SJSA1 (cell line): Measurements from ENCODE around the gene EXTL1. TPM values are rescaled to one million over a fixed set of nuclear protein-coding genes. Genes with fewer than 3 reads are reported as not detected.

ENCODE experiments used
- DNase-seq, 2 experiments: peaks; one replicate each; pipeline ENCODE4 v3.0.0-alpha.2; 2015 to 2020; ENCODE audit warnings: low spot score in 2 of 2, low read depth in 1 of 2
- H3K27ac ChIP-seq: fragments of 250-450 bp; sonication (Bioruptor Pico); 2 replicates; pipeline ENCODE4 v1.5.1; 2020; ENCODE audit warnings: mild to moderate bottlenecking, moderate library complexity
- H3K27me3 ChIP-seq: fragments of 250-450 bp; sonication (Bioruptor Pico); replicated peaks from 2 replicates; pipeline ENCODE4 v1.5.1; 2020; ENCODE audit warnings: mild to moderate bottlenecking, moderate library complexity
- H3K36me3 ChIP-seq: fragments of 250-450 bp; sonication (Bioruptor Pico); 2 replicates; pipeline ENCODE4 v1.5.1; 2020; ENCODE audit warnings: mild to moderate bottlenecking
- H3K4me1 ChIP-seq: fragments of 250-450 bp; sonication (Bioruptor Pico); replicated peaks from 2 replicates; pipeline ENCODE4 v1.6.1; 2021; ENCODE audit warnings: mild to moderate bottlenecking
- H3K4me3 ChIP-seq: fragments of 250-450 bp; sonication (Bioruptor Pico); 2 replicates; pipeline ENCODE4 v1.5.1; 2020; ENCODE audit warnings: mild to moderate bottlenecking
- H3K9me3 ChIP-seq: fragments of 250-450 bp; sonication (Bioruptor Pico); replicated peaks from 2 replicates; pipeline ENCODE4 v1.5.1; 2020; ENCODE audit warnings: mild to moderate bottlenecking
- total RNA-seq: library from RNA; depleted of rRNA; stranded (reverse); fragments of >200 nt; shearing (Covaris generic); gene quantifications from 2 replicates; pipeline ENCODE4 v1.2.3, GENCODE V29; 2014

Gene EXTL1
- total RNA-seq, 1 experiment from 2014 or later: 0.08 TPM

- Histone ChIP-seq H3K4me1 (no peaks in the 10 kb centered on the region), H3K27ac (no peak overlapping the region), H3K4me3 (no peak overlapping the region), H3K36me3 (no peaks in the 10 kb centered on the region), H3K27me3 (no peaks in the 10 kb centered on the region), H3K9me3 (no peaks in the 10 kb centered on the region)
- no peak for DNase-seq
These were observed 817 bp downstream of the EXTL1 start for GRCh38 chr1:26022404-26022779.

DNA sequence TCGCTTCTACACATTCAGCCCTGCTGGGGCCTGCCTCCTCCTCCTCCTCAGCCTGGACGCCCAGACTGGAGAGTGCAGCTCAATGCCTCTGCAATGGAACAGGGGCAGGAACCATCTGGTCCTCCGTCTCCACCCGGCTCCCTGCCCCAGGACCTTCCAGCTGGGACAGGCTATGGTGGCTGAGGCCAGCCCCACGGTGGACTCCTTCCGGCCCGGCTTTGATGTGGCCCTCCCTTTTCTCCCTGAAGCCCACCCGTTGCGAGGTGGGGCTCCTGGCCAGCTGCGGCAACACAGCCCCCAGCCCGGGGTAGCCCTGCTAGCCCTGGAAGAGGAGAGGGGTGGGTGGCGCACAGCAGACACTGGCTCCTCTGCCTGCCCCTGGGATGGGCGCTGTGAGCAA, 1.4 kb downstream of the EXTL1 start:
- Histone ChIP-seq H3K36me3 (no peaks in the 10 kb centered on the region), H3K27me3 (no peaks in the 10 kb centered on the region), H3K9me3 (no peaks in the 10 kb centered on the region), H3K4me3 (no peak overlapping the region), H3K4me1 (no peaks in the 10 kb centered on the region), H3K27ac (no peak overlapping the region)
- no peak for DNase-seq

DNA sequence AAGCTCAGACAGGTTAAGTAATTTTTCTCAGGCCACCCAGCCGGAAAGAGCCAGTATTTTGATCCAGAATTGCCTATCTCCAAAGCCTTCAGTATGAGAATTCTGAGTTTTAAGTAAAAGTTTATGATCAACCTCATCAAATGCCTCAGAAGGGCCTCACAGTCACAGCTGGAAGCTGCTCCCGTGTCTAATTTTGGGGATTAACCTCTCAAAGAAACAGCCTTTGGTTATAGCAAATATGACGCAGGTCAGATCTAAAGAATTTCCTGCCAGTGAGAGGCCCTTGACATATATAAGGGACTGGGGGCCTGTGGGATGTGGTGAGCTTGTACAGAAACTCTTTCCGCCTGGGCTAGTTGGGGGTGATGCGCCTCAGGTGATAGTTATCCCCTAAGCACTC, 2.3 kb downstream of the EXTL1 start:
- no peak for DNase-seq
- H3K36me3 ChIP-seq: no peaks in the 10 kb centered on the region
- H3K9me3 ChIP-seq: no peaks in the 10 kb centered on the region
- no peaks in the 10 kb centered on the region for H3K27me3 ChIP-seq
- no peak overlapping the region for H3K27ac ChIP-seq
- no peak overlapping the region for H3K4me3 ChIP-seq
- no peaks in the 10 kb centered on the region for H3K4me1 ChIP-seq

- no peak overlapping the region for H3K4me3 ChIP-seq
These were observed 3.5 kb downstream of the EXTL1 start for GRCh38 chr1:26025060-26025459.

DNA sequence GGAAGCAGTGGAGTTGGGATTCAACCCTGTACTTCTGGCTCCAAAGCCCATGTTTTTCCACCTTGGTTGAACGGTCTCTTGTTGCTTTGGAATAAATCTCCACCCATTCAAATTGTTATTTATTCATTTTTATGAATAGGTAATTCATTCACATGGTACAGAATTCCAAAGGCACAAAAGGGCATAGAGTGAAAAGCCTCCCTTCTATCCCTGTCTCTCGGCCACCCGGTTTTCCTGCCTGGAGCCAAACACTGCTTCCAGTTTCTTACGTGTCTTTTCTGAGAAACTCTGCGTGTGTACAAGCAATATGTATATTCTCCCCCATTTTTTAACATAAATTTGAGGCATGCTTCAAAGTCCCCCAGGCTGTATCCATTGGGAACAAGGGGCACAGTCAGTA, 3.9 kb downstream of the EXTL1 start:
- no peaks in the 10 kb centered on the region for H3K36me3 ChIP-seq
- no peak for DNase-seq
- H3K9me3 ChIP-seq: no peaks in the 10 kb centered on the region
- H3K4me1 ChIP-seq: no peaks in the 10 kb centered on the region
- no peaks in the 10 kb centered on the region for H3K27me3 ChIP-seq
- no peak overlapping the region for H3K27ac ChIP-seq
- no peak overlapping the region for H3K4me3 ChIP-seq

More at GRCh38 chr1:26025060-26025459, 3.5 kb downstream of the EXTL1 start:
- Histone ChIP-seq H3K27ac (no peak overlapping the region), H3K9me3 (no peaks in the 10 kb centered on the region), H3K27me3 (no peaks in the 10 kb centered on the region), H3K4me1 (no peaks in the 10 kb centered on the region), H3K36me3 (no peaks in the 10 kb centered on the region)
- no peak for DNase-seq

GRCh38 chr1:26027716-26028489, 6.3 kb downstream of the EXTL1 start:
- Histone ChIP-seq H3K9me3 (no peaks in the 10 kb centered on the region), H3K4me1 (no peaks in the 10 kb centered on the region), H3K4me3 (no peak overlapping the region), H3K27ac (no peak overlapping the region), H3K27me3 (no peaks in the 10 kb centered on the region), H3K36me3 (no peaks in the 10 kb centered on the region)
- no peak for DNase-seq

- no peak for DNase-seq
- H3K27me3 ChIP-seq: no peaks in the 10 kb centered on the region
- H3K27ac ChIP-seq: no peak overlapping the region
- H3K4me1 ChIP-seq: no peaks in the 10 kb centered on the region
- no peaks in the 10 kb centered on the region for H3K36me3 ChIP-seq
- H3K4me3 ChIP-seq: no peak overlapping the region
- no peaks in the 10 kb centered on the region for H3K9me3 ChIP-seq
These were observed 7.0 kb downstream of the EXTL1 start for GRCh38 chr1:26028490-26028980.

GRCh38 chr1:26029054-26029863, 7.7 kb downstream of the EXTL1 start:
- Histone ChIP-seq H3K27ac (no peak overlapping the region), H3K27me3 (no peaks in the 10 kb centered on the region), H3K36me3 (no peaks in the 10 kb centered on the region), H3K4me3 (no peak overlapping the region), H3K4me1 (no peaks in the 10 kb centered on the region), H3K9me3 (no peaks in the 10 kb centered on the region)
- no peak for DNase-seq

GRCh38 chr1:26029864-26030481, 8.4 kb downstream of the EXTL1 start:
- Histone ChIP-seq H3K27me3 (no peaks in the 10 kb centered on the region), H3K9me3 (no peaks in the 10 kb centered on the region), H3K36me3 (no peaks in the 10 kb centered on the region), H3K27ac (no peak overlapping the region), H3K4me1 (peaks cover 4% of the 10 kb centered on the region), H3K4me3 (no peak overlapping the region)
- DNase-seq: no peak

- no peaks in the 10 kb centered on the region for H3K9me3 ChIP-seq
- H3K27ac ChIP-seq: no peak overlapping the region
- H3K4me3 ChIP-seq: no peak overlapping the region
- no peaks in the 10 kb centered on the region for H3K36me3 ChIP-seq
- no peaks in the 10 kb centered on the region for H3K27me3 ChIP-seq
- H3K4me1 ChIP-seq: peaks cover 14% of the 10 kb centered on the region
- DNase-seq: no peak
These were observed 9.6 kb downstream of the EXTL1 start for GRCh38 chr1:26031196-26031595.

DNA sequence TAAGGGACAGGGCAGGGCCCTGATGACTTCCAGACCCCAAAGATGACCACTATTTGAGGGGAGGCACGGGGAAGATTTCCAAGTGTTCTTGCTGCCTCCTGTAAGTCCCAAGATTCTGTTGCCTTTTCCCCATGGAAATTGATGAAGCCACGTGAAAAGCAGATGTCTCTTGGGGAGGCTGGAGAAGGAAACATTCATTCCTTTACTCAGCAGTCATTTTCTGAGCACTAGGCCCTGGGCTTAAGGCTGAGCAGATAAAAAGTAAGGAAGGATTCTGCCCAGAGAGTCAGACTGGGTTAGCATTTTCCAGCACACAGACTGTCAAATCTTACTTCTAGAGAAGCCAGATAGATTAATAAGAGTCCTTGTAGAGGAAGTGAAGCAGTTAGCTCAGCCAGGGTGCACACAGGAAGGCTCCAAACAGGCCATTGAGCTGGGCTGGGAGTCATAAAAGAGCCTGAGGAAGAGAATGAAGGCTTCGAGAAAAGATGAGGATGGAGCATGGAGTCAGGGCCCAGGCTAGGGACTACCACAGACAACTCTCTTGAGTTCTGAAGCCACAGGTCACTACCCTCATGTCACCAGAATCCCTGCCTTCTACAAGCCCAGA, 10.1 kb downstream of the EXTL1 start:
- H3K27ac ChIP-seq: no peak overlapping the region
- H3K9me3 ChIP-seq: no peaks in the 10 kb centered on the region
- H3K36me3 ChIP-seq: no peaks in the 10 kb centered on the region
- no peak overlapping the region for H3K4me3 ChIP-seq
- DNase-seq: no peak
- H3K27me3 ChIP-seq: no peaks in the 10 kb centered on the region
- H3K4me1 ChIP-seq: peaks cover 19% of the 10 kb centered on the region

DNA sequence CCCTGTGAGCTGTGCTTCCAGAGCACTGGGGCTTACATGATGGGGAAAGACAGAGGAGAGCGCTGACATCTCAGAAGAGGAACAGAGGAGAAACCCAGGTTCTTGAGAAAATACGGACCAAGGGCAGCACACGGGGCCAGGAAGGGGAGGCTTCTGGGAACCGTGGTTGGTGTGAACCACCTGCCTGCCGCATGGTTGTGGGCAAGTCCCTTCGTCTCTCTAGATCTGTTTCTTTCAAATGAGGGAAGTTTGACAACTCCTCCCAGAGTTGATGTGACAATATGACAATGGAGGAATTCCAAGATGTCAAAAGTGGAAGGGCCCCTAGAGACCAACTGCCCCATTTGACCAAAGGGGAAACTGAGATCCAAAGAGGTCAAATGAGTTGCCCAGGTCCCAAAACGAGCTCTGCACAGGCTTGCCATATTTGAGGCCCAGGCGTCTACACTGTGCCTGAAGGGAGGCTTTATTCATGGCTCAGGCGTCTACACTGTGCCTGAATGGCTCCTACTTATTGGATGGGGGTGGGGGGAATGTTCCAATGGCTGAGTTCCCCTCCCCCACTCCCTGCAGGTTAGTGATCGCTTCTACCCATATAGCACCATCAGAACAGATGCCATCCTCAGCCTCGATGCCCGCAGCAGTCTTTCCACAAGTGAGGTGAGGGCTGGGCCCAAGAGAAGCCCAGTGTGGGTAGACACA, 11.2 kb downstream of the EXTL1 start:
- peaks cover 19% of the 10 kb centered on the region for H3K4me1 ChIP-seq
- no peaks in the 10 kb centered on the region for H3K36me3 ChIP-seq
- no peak overlapping the region for H3K4me3 ChIP-seq
- H3K27me3 ChIP-seq: no peaks in the 10 kb centered on the region
- no peak for DNase-seq
- no peak overlapping the region for H3K27ac ChIP-seq
- H3K9me3 ChIP-seq: no peaks in the 10 kb centered on the region

- DNase-seq: no peak
- no peak overlapping the region for H3K27ac ChIP-seq
These were observed 13.1 kb downstream of the EXTL1 start for GRCh38 chr1:26034504-26035202.

More at GRCh38 chr1:26034504-26035202, 13.1 kb downstream of the EXTL1 start:
- Histone ChIP-seq H3K27me3 (no peaks in the 10 kb centered on the region), H3K9me3 (no peaks in the 10 kb centered on the region), H3K4me3 (peak overlapping the region; percentile 49), H3K4me1 (peaks cover 19% of the 10 kb centered on the region), H3K36me3 (no peaks in the 10 kb centered on the region)
